Bone marrow (tissue), 2 donors: ENCODE measurements around the gene RYR2.

Source experiments
- DNase-seq, 2 donors: peaks; one replicate each; lab custom pipeline; 2025; lab: John Stamatoyannopoulos, UW

Gene RYR2

GRCh38 chr1:237201155-237201554 lies 159.2 kb downstream of the RYR2 start:
- no peak for DNase-seq

DNA sequence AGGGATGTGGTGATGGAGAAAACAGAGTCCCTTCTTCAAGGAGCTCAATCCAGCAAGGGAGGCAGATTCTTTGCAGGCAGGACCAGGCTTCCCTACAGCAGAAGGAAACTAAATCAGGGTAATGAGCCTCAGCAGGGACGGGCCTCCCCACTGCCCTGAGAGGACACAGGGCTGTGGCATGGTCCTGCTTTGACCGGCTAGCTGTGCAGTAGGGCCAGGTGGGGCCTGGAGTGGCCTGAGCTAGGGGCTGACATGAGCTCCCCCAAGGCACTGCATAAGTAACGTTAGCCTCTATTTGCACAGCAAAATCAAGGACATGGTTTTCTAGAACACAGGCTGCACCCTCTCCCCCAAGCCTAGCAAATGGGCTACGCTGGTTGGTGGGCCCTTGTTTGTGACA lies 162.9 kb downstream of the RYR2 start:
- DNase-seq, result no peak

GRCh38 chr1:237205400-237206064 lies 163.5 kb downstream of the RYR2 start:
- no peak for DNase-seq

DNA sequence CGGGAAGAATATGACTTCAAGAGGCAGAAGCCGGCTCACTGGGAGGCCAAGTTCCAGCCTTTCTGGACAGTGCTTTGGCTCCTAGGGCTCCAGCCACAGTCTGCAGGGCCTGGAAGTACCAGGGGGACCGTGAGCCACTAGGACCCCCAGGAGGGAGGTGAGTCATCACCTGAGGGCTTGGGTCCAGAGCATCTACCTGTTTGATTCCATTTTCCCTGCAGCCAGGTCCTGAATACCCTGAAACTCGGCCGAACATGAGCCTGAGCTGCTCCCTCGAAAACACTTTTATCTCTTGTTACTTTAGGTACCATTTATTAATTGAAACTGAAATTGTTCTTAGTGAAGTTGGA lies 164.1 kb downstream of the RYR2 start:
- no peak for DNase-seq

- DNase-seq, result no peak
Observed at GRCh38 chr1:237211031-237211430, 169.0 kb downstream of the RYR2 start.

DNA sequence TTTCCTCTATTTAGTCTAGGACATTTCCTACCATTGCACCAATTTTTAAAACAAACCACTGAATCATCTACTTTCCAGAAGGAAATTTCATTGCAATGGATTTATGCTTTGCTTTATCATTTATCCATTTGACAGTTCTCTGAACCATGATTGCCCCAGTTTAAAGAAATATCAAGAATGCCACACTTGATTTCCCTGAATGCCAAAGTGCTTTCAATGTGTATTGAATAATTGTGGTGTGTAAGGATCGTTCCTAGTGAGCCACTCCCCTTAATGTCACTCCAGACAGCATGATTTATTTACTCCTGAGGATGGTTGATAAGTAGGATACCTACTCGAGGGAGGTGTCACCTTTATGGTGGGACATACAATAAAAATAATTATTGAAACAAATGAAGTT lies 169.6 kb downstream of the RYR2 start:
- no peak for DNase-seq

DNA sequence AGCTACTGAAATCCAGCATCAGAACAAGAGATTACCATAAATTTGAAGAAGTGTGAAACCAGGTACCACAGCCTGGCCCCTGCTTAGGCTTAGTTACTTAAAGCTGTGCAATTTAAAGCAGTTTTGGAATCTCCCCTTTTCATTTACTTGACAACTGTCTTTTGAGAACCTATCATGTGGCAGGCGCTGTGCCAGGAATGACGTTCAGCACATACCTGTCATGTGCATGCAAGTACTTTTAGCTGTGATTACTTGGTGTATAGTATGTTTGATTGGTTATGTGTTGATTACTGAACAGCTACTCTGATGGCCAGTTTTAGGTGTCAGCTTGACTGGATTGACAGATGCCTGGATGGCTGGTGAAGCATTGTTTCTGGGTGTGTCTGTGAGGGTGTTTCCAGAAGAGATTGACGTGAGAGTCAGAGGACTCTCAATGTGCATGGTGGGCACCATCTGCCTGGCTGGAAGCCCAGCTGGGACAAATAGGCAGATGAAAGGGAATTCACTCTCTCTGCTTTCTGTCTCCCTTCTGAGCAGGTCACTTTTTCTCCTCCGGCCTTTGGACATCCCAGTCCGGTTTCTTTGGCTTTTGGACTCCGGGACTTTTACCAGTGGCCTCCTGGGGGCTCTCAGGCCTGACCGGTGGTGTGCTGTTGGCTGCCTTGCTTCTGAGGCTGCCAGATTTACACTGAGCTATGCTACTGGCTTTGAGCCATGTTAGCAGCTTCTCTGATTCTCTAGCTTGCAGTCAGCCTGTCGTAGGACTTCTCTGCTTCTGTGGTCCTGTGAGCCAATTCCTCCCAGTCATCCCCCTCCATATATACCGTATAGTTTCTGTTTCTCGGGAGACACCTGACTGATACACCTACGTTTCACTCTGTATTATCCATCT lies 178.0 kb downstream of the RYR2 start:
- DNase-seq, result no peak

- DNase-seq, result no peak
Observed at GRCh38 chr1:237223419-237223818, 181.4 kb downstream of the RYR2 start.

- DNase-seq, result no peak
Observed at GRCh38 chr1:237226177-237226944, 184.4 kb downstream of the RYR2 start.

DNA sequence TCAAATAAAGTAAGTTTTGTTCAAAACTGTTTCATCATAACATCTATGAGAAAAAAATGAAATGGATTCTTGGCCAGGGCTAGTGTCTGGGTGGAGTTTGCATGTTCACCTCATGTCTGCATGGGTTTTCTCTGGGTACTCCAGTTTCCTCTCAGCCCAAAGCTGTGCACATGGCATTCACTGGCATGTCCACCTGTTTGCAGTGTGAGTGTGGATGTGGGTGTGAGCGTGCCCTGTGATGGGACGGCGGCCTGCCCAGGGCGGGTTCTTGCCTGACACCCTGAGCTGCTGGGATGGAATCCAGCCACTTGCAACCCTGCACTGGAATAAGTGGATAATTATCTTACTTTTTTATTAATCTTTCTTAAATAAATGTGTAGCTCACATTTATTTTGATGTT lies 185.5 kb downstream of the RYR2 start:
- no peak for DNase-seq

DNA sequence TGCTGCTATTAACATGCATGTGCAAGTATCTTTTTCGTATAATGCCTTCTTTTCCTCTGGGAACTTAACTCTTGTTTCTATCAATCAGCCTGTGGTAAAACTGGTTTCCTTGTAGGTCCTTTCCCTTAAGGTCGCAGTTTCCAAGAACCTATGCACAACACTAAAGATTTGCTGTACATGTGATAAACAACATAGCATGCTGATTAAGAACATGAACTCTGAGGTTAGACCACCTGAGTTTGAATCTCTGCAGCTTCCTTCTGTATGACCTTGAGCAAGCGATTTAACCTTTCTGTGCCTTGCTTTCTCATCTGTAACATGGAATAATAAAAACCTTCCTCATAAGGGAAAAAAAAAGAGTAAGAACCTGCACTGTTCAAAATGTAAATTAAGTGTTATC lies 186.4 kb downstream of the RYR2 start:
- DNase-seq, result no peak

- DNase-seq, result no peak
Observed at GRCh38 chr1:237229333-237229732, 187.3 kb downstream of the RYR2 start.

- DNase-seq, result no peak
Observed at GRCh38 chr1:237232501-237232900, 190.5 kb downstream of the RYR2 start.

DNA sequence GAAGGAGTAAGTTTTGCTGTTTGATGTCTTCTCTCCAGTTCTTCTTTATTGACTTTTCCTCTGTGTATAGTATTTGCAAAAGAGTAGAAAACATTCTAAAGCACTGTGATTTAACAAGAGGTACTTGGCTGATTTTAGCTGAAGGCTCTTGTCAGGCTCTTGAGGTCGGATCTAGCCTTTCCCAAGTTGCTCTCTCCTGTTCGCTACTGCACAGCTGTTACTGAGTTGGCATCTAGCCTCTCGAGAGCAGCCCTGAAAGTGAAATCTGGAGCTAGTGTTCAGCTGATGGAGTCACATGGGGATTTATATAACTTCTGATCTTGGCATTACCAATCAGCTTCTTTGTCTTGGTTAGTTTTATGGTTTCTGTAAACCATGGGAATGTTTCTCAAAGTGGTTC lies 193.1 kb downstream of the RYR2 start:
- DNase-seq, result no peak

DNA sequence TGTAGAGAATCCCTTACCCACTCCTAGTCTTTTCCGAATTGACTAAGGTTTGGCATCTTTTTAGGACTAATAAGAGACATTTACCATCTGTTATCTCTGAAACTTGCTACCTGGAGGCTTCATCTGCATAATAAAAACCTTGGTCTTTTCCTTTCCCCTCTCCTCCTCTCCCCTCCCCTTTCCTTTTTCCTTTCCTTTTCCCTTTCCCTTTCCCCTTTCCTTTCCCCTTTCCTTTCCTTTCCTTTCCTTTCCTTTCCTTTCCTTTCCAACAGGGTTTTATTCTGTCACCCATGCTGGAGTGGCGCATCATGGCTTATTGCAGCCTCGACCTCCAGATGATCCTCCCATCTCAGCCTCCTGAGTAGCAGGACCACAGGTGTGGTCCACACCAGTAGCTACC lies 195.7 kb downstream of the RYR2 start:
- DNase-seq, result no peak

DNA sequence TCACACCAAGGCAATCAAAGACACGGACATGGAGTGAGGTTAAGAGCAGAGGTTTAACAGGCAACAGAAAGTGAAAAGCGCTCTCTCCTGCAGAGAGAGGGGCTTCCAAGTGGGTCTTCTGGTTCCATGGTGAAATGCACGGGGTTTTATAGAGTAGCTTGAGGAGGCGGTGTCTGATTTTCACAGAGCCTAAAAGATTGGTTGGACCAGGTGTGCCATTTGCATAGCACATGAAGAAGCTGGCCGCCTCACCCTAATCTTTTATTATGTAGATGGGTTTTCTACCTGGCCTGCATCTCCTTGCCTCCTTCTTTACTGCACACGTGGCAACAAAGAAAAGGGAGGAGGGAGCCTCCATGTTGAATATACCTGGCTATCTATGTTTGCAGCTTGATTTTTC lies 197.3 kb downstream of the RYR2 start:
- DNase-seq, result no peak

DNA sequence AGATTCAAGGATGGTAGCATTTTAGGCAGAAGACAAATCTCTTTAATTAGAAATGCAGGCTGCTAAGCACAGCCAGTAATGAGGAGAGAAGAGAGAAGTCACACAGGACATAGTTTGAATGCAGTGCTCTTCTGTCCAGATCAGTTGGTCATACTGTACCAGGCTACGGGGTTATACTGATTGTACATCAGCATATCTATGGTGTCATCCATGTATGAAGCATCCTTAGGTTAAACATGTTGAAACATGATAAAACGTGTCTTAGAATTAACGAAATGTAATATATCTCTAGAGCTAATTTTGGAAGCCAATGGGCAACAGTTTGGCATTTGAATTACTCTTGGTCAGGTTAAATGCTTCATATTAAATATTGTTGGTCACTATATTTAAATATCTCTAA lies 199.1 kb downstream of the RYR2 start:
- DNase-seq, result no peak

- no peak for DNase-seq
Observed at GRCh38 chr1:237244778-237245177, 202.8 kb downstream of the RYR2 start.

DNA sequence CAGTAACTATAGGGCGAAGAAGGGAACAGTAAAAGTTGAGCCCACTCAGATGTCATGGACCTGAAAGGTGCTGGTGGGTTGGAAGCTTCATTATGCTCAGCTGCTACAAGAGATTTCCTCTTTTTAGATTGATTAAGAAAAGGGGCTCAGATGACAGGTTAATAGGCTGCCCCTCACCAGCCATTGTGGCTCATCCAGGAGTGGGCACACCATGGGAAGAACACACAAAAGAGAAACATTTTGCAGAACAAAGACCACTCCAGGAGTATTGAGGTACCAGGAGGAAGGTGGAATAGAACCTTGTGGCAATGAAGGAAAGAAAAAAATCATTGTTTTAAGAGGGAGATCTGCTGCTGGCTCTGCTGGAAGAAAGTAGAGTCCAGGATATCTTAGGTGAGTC lies 205.5 kb downstream of the RYR2 start:
- no peak for DNase-seq

DNA sequence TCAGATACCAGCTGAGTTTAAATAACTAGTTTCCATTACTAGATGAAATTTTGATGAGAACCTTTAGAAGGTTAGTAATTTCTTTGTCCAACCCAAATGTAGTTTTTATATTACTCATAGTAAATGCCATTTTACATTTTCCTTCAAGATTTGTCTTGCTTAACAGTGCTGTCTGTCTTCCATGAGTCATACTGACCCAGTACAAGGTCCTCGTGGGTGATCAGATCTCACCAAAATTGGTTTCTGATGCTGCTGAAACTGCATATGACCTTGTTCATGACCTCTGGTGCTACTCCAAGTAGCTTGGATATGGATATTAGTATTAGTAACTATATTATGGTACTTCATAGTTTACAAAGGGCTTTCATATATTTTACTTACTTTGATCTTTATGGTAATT lies 207.1 kb downstream of the RYR2 start:
- no peak for DNase-seq

GRCh38 chr1:237250055-237250454 lies 208.1 kb downstream of the RYR2 start:
- DNase-seq, result no peak

DNA sequence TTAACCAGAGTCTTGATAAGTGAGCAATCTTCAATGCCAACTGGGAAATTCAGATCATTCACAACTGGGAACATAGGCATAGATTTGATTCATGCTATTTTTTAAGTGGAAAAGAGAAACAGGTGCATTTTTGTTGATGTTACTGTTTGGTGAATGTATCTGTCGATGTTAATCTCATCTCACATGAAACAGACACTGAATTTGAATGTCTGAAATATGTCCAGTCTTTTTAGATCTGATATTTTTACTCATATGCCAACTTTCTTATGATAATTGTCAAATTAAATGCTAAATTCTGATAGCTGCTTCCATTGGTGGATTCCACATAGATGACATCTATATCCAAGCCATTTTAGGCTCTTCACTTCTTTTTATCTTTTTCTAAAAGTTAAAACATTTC lies 213.1 kb downstream of the RYR2 start:
- DNase-seq, result no peak

DNA sequence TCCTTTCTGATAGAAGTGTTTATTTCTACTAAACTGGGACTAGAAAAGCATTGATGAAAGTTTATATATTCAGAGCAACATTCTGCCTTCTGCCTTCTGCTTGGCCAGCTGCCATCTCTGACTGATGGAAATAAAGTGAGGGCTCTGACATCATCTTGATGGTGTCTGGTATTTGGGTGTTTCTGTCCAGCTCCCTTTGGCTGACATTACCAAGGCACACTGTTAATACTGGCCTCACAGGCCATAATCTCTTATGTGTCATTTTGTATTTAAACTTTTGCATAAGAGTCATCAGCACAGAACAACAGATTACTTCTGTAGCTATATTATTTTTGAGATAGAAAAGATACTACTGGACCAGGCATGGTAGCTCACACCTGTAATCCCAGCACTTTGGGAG lies 216.9 kb downstream of the RYR2 start:
- no peak for DNase-seq
